GM12873 (cell line): ENCODE measurements around the gene RARG.

ENCODE experiments used
- CTCF ChIP-seq: IDR thresholded peaks from 2 replicates; pipeline ENCODE4 v1.5.1; 2012; ENCODE audit warnings: low read depth, mild to moderate bottlenecking, moderate library complexity, low read length, control low read depth; ENCODE audit not compliant: insufficient read depth; ENCODE audit errors: missing control alignments

Gene RARG

GRCh38 chr12:53173085-53173715 is 58.8 kb downstream of the RARG start:
- no peak for TF ChIP-seq CTCF

- TF ChIP-seq CTCF = no peak
Observed at GRCh38 chr12:53172352-53172751, 59.7 kb downstream of the RARG start.

- TF ChIP-seq CTCF = no peak
Observed at GRCh38 chr12:53171725-53172329, 60.2 kb downstream of the RARG start.

GRCh38 chr12:53170876-53171724 is 60.9 kb downstream of the RARG start:
- no peak for TF ChIP-seq CTCF

- TF ChIP-seq CTCF = no peak
Observed at GRCh38 chr12:53170215-53170614, 61.8 kb downstream of the RARG start.

GRCh38 chr12:53169644-53170043 is 62.4 kb downstream of the RARG start:
- no peak for TF ChIP-seq CTCF

GRCh38 chr12:53166837-53167236 is 65.2 kb downstream of the RARG start:
- no peak for TF ChIP-seq CTCF
